Neural progenitor cell (in vitro differentiated cells): ENCODE results near the gene PLXNA4. TPM values are rescaled to one million over a fixed set of nuclear protein-coding genes. Genes with fewer than 3 reads are reported as not detected.

ENCODE experiments used
- DNase-seq: peaks from one replicate; pipeline ENCODE4 v3.0.0-alpha.2; 2016; ENCODE audit warnings: low spot score
- H2AFZ ChIP-seq: fragments of 200-600 bp; sonication (generic); replicated peaks from 2 replicates; pipeline ENCODE4 v1.6.1; 2016; ENCODE audit warnings: antibody characterized with exemption
- H3F3A ChIP-seq: fragments of 200-600 bp; sonication (generic); 2 replicates; pipeline ENCODE4 v1.6.1; 2016; ENCODE audit warnings: antibody characterized with exemption, low read depth
- H3K27ac ChIP-seq: fragments of 200-600 bp; sonication (generic); 2 replicates; pipeline ENCODE4 v1.5.1; 2016; ENCODE audit warnings: mild to moderate bottlenecking
- H3K27me3 ChIP-seq: fragments of 200-600 bp; sonication (generic); 2 replicates; pipeline ENCODE4 v1.6.1; 2016; ENCODE audit warnings: mild to moderate bottlenecking, moderate library complexity
- H3K36me3 ChIP-seq: fragments of 200-600 bp; sonication (generic); 2 replicates; pipeline ENCODE4 v1.5.1; 2016
- H3K4me1 ChIP-seq: fragments of 200-600 bp; sonication (generic); 2 replicates; pipeline ENCODE4 v1.6.1; 2016; ENCODE audit warnings: mixed run types
- H3K4me2 ChIP-seq: fragments of 200-600 bp; sonication (generic); 2 replicates; pipeline ENCODE4 v1.6.1; 2016
- H3K4me3 ChIP-seq: fragments of 200-600 bp; sonication (generic); 2 replicates; pipeline ENCODE4 v1.5.1; 2016
- H3K79me2 ChIP-seq: fragments of 200-600 bp; sonication (generic); 2 replicates; pipeline ENCODE4 v1.6.1; 2016; ENCODE audit warnings: low read depth
- H3K9ac ChIP-seq: fragments of 200-600 bp; sonication (generic); 2 replicates; pipeline ENCODE4 v1.6.1; 2016
- H3K9me3 ChIP-seq: fragments of 200-600 bp; sonication (generic); 2 replicates; pipeline ENCODE4 v1.5.1; 2016; ENCODE audit warnings: low read depth
- H4K20me1 ChIP-seq: fragments of 200-600 bp; sonication (generic); 2 replicates; pipeline ENCODE4 v1.6.1; 2016; ENCODE audit warnings: low read depth
- H3K27ac Mint-ChIP-seq: 3 replicates; pipeline ENCODE4 v1.8.0; 2021; ENCODE audit warnings: mixed read lengths
- H3K27me3 Mint-ChIP-seq: 2 replicates; pipeline ENCODE4 v1.8.0; 2022; ENCODE audit warnings: low read depth, mild to moderate bottlenecking, inconsistent platforms, moderate library complexity, mixed read lengths; ENCODE audit not compliant: insufficient read depth
- H3K36me3 Mint-ChIP-seq: 3 replicates; pipeline ENCODE4 v1.8.0; 2021; ENCODE audit warnings: mixed read lengths
- H3K4me1 Mint-ChIP-seq: 3 replicates; pipeline ENCODE4 v1.8.0; 2021; ENCODE audit warnings: mixed read lengths
- H3K4me3 Mint-ChIP-seq: 3 replicates; pipeline ENCODE4 v1.8.0; 2021; ENCODE audit warnings: mild to moderate bottlenecking, moderate library complexity, mixed read lengths
- H3K9me3 Mint-ChIP-seq: 3 replicates; pipeline ENCODE4 v1.8.0; 2020; ENCODE audit warnings: mixed read lengths
- CTCF ChIP-seq: fragments of 200-600 bp; sonication (generic); IDR thresholded peaks from 2 replicates; pipeline ENCODE4 v1.5.1; 2017; ENCODE audit warnings: antibody characterized with exemption, mild to moderate bottlenecking
- EZH2 ChIP-seq: fragments of 200-600 bp; sonication (generic); IDR thresholded peaks from 2 replicates; pipeline ENCODE4 v1.6.1; 2017; ENCODE audit warnings: antibody characterized with exemption, mild to moderate bottlenecking, moderate library complexity
- EZH2phosphoT487 ChIP-seq: fragments of 200-600 bp; sonication (generic); IDR thresholded peaks from 2 replicates; pipeline ENCODE4 v1.6.1; 2017; ENCODE audit warnings: antibody characterized with exemption
- total RNA-seq: library from RNA; depleted of rRNA; stranded (reverse); fragments of >200 nt; gene quantifications from 2 replicates; pipeline ENCODE4 v1.2.3, GENCODE V29; 2015; ENCODE audit warnings: low replicate concordance

PLXNA4 gene
- total RNA-seq, 1 donor from 2014 or later = 0.49 TPM

GRCh38 chr7:132407764-132408163 lies 168.5 kb downstream of the PLXNA4 start:
- Histone ChIP-seq H3K36me3 (no peaks in the 10 kb centered on the region), H3K9ac (no peak overlapping the region), H3K79me2 (no peaks in the 10 kb centered on the region), H3K4me2 (no peak overlapping the region), H3K27ac (no peak overlapping the region), H3K27me3 (no peaks in the 10 kb centered on the region), H2AFZ (no peak overlapping the region), H3K9me3 (no peaks in the 10 kb centered on the region), H3F3A (no peaks in the 10 kb centered on the region), H3K4me1 (peaks cover 7% of the 10 kb centered on the region), H4K20me1 (no peaks in the 10 kb centered on the region), H3K4me3 (no peak overlapping the region)
- H3K4me1 Mint-ChIP-seq = peaks cover 12% of the 10 kb centered on the region
- TF ChIP-seq EZH2 = no peak
- no peak for TF ChIP-seq CTCF
- no peak for TF ChIP-seq EZH2phosphoT487
- no peak overlapping the region for H3K4me3 Mint-ChIP-seq
- no peaks in the 10 kb centered on the region for H3K36me3 Mint-ChIP-seq
- DNase-seq = no peak
- H3K9me3 Mint-ChIP-seq = no peaks in the 10 kb centered on the region
- H3K27ac Mint-ChIP-seq = no peak overlapping the region
- peaks cover 4% of the 10 kb centered on the region for H3K27me3 Mint-ChIP-seq

- Histone ChIP-seq H3K4me2 (no peak overlapping the region), H3F3A (no peaks in the 10 kb centered on the region), H3K4me3 (no peak overlapping the region), H2AFZ (no peak overlapping the region), H3K79me2 (no peaks in the 10 kb centered on the region), H3K36me3 (no peaks in the 10 kb centered on the region), H3K9ac (no peak overlapping the region), H4K20me1 (no peaks in the 10 kb centered on the region), H3K27ac (no peak overlapping the region), H3K27me3 (no peaks in the 10 kb centered on the region), H3K9me3 (no peaks in the 10 kb centered on the region), H3K4me1 (peaks cover 8% of the 10 kb centered on the region)
- TF ChIP-seq EZH2phosphoT487 (no peak), EZH2 (no peak), CTCF (no peak)
- H3K27me3 Mint-ChIP-seq = peaks cover 6% of the 10 kb centered on the region
- no peak overlapping the region for H3K27ac Mint-ChIP-seq
- peaks cover 3% of the 10 kb centered on the region for H3K9me3 Mint-ChIP-seq
- no peak for DNase-seq
- no peaks in the 10 kb centered on the region for H3K36me3 Mint-ChIP-seq
- no peak overlapping the region for H3K4me3 Mint-ChIP-seq
- H3K4me1 Mint-ChIP-seq = peaks cover 17% of the 10 kb centered on the region
Measured at GRCh38 chr7:132406039-132406438, 170.2 kb downstream of the PLXNA4 start.

- no peaks in the 10 kb centered on the region for H3K27me3 ChIP-seq
- no peak overlapping the region for H3K9ac ChIP-seq
- H2AFZ ChIP-seq = no peak overlapping the region
- TF ChIP-seq EZH2phosphoT487 (no peak), EZH2 (no peak), CTCF (no peak)
- Mint-ChIP-seq H3K4me1 (peaks cover 17% of the 10 kb centered on the region), H3K36me3 (no peaks in the 10 kb centered on the region), H3K9me3 (peaks cover 3% of the 10 kb centered on the region), H3K27me3 (peaks cover 8% of the 10 kb centered on the region), H3K27ac (no peak overlapping the region), H3K4me3 (no peak overlapping the region)
- no peaks in the 10 kb centered on the region for H3F3A ChIP-seq
- H3K27ac ChIP-seq = no peak overlapping the region
- no peak overlapping the region for H3K4me2 ChIP-seq
- H3K79me2 ChIP-seq = no peaks in the 10 kb centered on the region
- peaks cover 8% of the 10 kb centered on the region for H3K4me1 ChIP-seq
- H3K9me3 ChIP-seq = no peaks in the 10 kb centered on the region
- DNase-seq = no peak
- H3K4me3 ChIP-seq = no peak overlapping the region
- H4K20me1 ChIP-seq = no peaks in the 10 kb centered on the region
- no peaks in the 10 kb centered on the region for H3K36me3 ChIP-seq
Measured at GRCh38 chr7:132404261-132404660, 172.0 kb downstream of the PLXNA4 start.
